ENCODE measurements around the gene C1QTNF9.
A peak's percentile ranks its signal among the peaks of the same experiment; 100 is the strongest.
"Not testable (repeated sequence)": the region's sequence is repeated elsewhere in the genome, so short reads cannot be mapped to it uniquely, and the experiment has no call there.

The C1QTNF9 gene

GRCh38 chr13:24301434-24301833 lies 7.9 kb upstream of the C1QTNF9 start:
- ATAC-seq (no peak), DNase-seq (no peak)
- no peak overlapping the region for H3K4me3 Mint-ChIP-seq
- peak overlapping the region in 1 of 2 donors; percentile 40 for H3K27ac Mint-ChIP-seq
- no peaks in the 10 kb centered on the region for H3K27me3 Mint-ChIP-seq
- no peaks in the 10 kb centered on the region for H3K9me3 Mint-ChIP-seq
- H3K4me1 Mint-ChIP-seq, result peaks cover 9% of the 10 kb centered on the region

GRCh38 chr13:24301911-24302310 lies 7.5 kb upstream of the C1QTNF9 start:
- ATAC-seq (no peak), DNase-seq (no peak)
- H3K4me3 Mint-ChIP-seq, result no peak overlapping the region
- no peak overlapping the region for H3K27ac Mint-ChIP-seq
- H3K27me3 Mint-ChIP-seq, result no peaks in the 10 kb centered on the region
- no peaks in the 10 kb centered on the region for H3K9me3 Mint-ChIP-seq
- H3K4me1 Mint-ChIP-seq, result peaks cover 9% of the 10 kb centered on the region

GRCh38 chr13:24304620-24305019 lies 4.8 kb upstream of the C1QTNF9 start:
- Mint-ChIP-seq H3K4me1 (peaks cover 8% of the 10 kb centered on the region), H3K4me3 (no peak overlapping the region), H3K27me3 (no peaks in the 10 kb centered on the region), H3K27ac (peak overlapping the region; percentile 38 to 67), H3K9me3 (no peaks in the 10 kb centered on the region)
- ATAC-seq (no peak), DNase-seq (no peak)

- Mint-ChIP-seq H3K27ac (no peak overlapping the region), H3K9me3 (no peaks in the 10 kb centered on the region), H3K4me1 (peaks cover 6% of the 10 kb centered on the region), H3K27me3 (no peaks in the 10 kb centered on the region), H3K4me3 (no peak overlapping the region)
- DNase-seq (no peak), ATAC-seq (no peak)
Measured at GRCh38 chr13:24306632-24307031, 2.7 kb upstream of the C1QTNF9 start.

GRCh38 chr13:24307211-24308067 lies 1.9 kb upstream of the C1QTNF9 start:
- H3K27me3 Mint-ChIP-seq, result no peaks in the 10 kb centered on the region
- H3K27ac Mint-ChIP-seq, result peak overlapping the region in 1 of 2 donors; percentile 71
- ATAC-seq, result peak; percentile 28

GRCh38 chr13:24308068-24308445 lies 1.3 kb upstream of the C1QTNF9 start:
- H3K4me1 Mint-ChIP-seq, result peaks cover 6% of the 10 kb centered on the region
- H3K9me3 Mint-ChIP-seq, result no peaks in the 10 kb centered on the region
- ATAC-seq, result peak; percentile 66
- peak overlapping the region in 1 of 2 donors; percentile 71 for H3K27ac Mint-ChIP-seq
- no peak for DNase-seq
- no peaks in the 10 kb centered on the region for H3K27me3 Mint-ChIP-seq
- no peak overlapping the region for H3K4me3 Mint-ChIP-seq

More at GRCh38 chr13:24307211-24308067, 1.9 kb upstream of the C1QTNF9 start:
- Mint-ChIP-seq H3K4me3 (no peak overlapping the region), H3K4me1 (peaks cover 6% of the 10 kb centered on the region), H3K9me3 (no peaks in the 10 kb centered on the region)
- DNase-seq, result no peak

- peak overlapping the region in 1 of 2 donors; percentile 2 for H3K27ac Mint-ChIP-seq
- H3K4me1 Mint-ChIP-seq, result peaks cover 6% of the 10 kb centered on the region
- no peak overlapping the region for H3K4me3 Mint-ChIP-seq
- DNase-seq (no peak), ATAC-seq (peak; percentile 67)
- H3K27me3 Mint-ChIP-seq, result no peaks in the 10 kb centered on the region
- no peaks in the 10 kb centered on the region for H3K9me3 Mint-ChIP-seq
Measured at GRCh38 chr13:24308488-24309020, 826 bp upstream of the C1QTNF9 start.

GRCh38 chr13:24313439-24313838 lies 4.1 kb downstream of the C1QTNF9 start:
- H3K27ac Mint-ChIP-seq, result no peak overlapping the region
- ATAC-seq, result no peak
- no peak for DNase-seq
- H3K4me3 Mint-ChIP-seq, result no peak overlapping the region
- no peaks in the 10 kb centered on the region for H3K9me3 Mint-ChIP-seq
- H3K4me1 Mint-ChIP-seq, result no peaks in the 10 kb centered on the region
- H3K27me3 Mint-ChIP-seq, result no peaks in the 10 kb centered on the region

GRCh38 chr13:24317835-24318234 lies 8.5 kb downstream of the C1QTNF9 start:
- not testable (repeated sequence) for ATAC-seq, H3K4me3 Mint-ChIP-seq, DNase-seq, H3K27me3 Mint-ChIP-seq, H3K9me3 Mint-ChIP-seq, H3K27ac Mint-ChIP-seq, H3K4me1 Mint-ChIP-seq

- DNase-seq, H3K27ac Mint-ChIP-seq, H3K4me3 Mint-ChIP-seq, H3K4me1 Mint-ChIP-seq, H3K27me3 Mint-ChIP-seq, H3K9me3 Mint-ChIP-seq, ATAC-seq: not testable (repeated sequence)
Measured at GRCh38 chr13:24318878-24319277, 9.5 kb downstream of the C1QTNF9 start.

GRCh38 chr13:24319641-24320040 lies 10.3 kb downstream of the C1QTNF9 start:
- not testable (repeated sequence) for H3K27ac Mint-ChIP-seq, H3K9me3 Mint-ChIP-seq, H3K4me3 Mint-ChIP-seq, H3K4me1 Mint-ChIP-seq, H3K27me3 Mint-ChIP-seq, ATAC-seq, DNase-seq

GRCh38 chr13:24321416-24321815 lies 12.0 kb downstream of the C1QTNF9 start:
- H3K27ac Mint-ChIP-seq, ATAC-seq, H3K4me1 Mint-ChIP-seq, H3K9me3 Mint-ChIP-seq, H3K4me3 Mint-ChIP-seq, DNase-seq: not testable (repeated sequence)
- H3K27me3 Mint-ChIP-seq, result peaks cover 15% of the 10 kb centered on the region

GRCh38 chr13:24322470-24322869 lies 13.1 kb downstream of the C1QTNF9 start:
- peak; percentile 50 for ATAC-seq
- H3K4me3 Mint-ChIP-seq, H3K27ac Mint-ChIP-seq, H3K9me3 Mint-ChIP-seq, DNase-seq, H3K4me1 Mint-ChIP-seq: not testable (repeated sequence)
- peaks cover 25% of the 10 kb centered on the region for H3K27me3 Mint-ChIP-seq

- no peak for DNase-seq
- H3K27me3 Mint-ChIP-seq, result peaks cover 32% of the 10 kb centered on the region
- H3K4me3 Mint-ChIP-seq, result no peak overlapping the region
- H3K4me1 Mint-ChIP-seq, result no peaks in the 10 kb centered on the region
- no peak for ATAC-seq
- H3K27ac Mint-ChIP-seq, result no peak overlapping the region
- no peaks in the 10 kb centered on the region for H3K9me3 Mint-ChIP-seq
Measured at GRCh38 chr13:24323036-24323738, 13.8 kb downstream of the C1QTNF9 start.

GRCh38 chr13:24323739-24324075 lies 14.3 kb downstream of the C1QTNF9 start:
- Mint-ChIP-seq H3K4me1 (no peaks in the 10 kb centered on the region), H3K9me3 (no peaks in the 10 kb centered on the region), H3K27me3 (peaks cover 37% of the 10 kb centered on the region), H3K4me3 (no peak overlapping the region), H3K27ac (no peak overlapping the region)
- ATAC-seq, result no peak
- DNase-seq, result no peak

GRCh38 chr13:24327598-24327997 lies 18.2 kb downstream of the C1QTNF9 start:
- H3K4me3 Mint-ChIP-seq, result peak overlapping the region in 1 of 2 donors; percentile 42
- not testable (repeated sequence) for ATAC-seq, H3K9me3 Mint-ChIP-seq, H3K4me1 Mint-ChIP-seq, DNase-seq, H3K27ac Mint-ChIP-seq
- peaks cover 41% of the 10 kb centered on the region for H3K27me3 Mint-ChIP-seq

Data from stimulated activated naive CD8-positive, alpha-beta T cell treated with anti-CD3 and anti-CD28 coated beads, Interleukin-15, amount 100 ng/mL, for 72 hours (primary cell).